NCI-H1048 (cell line): ENCODE results near the gene ACAP3.

Experiments used
- DNase-seq: peaks from one replicate; lab custom pipeline; 2025; lab: John Stamatoyannopoulos, UW

Gene ACAP3

GRCh38 chr1:1314678-1315335 lies 7.1 kb upstream of the ACAP3 start:
- DNase-seq = no peak

- no peak for DNase-seq
Observed at GRCh38 chr1:1314237-1314586, 6.5 kb upstream of the ACAP3 start.

- DNase-seq = no peak
Observed at GRCh38 chr1:1313500-1314236, 5.9 kb upstream of the ACAP3 start.

GRCh38 chr1:1312450-1313314 lies 5.0 kb upstream of the ACAP3 start:
- no peak for DNase-seq

DNA sequence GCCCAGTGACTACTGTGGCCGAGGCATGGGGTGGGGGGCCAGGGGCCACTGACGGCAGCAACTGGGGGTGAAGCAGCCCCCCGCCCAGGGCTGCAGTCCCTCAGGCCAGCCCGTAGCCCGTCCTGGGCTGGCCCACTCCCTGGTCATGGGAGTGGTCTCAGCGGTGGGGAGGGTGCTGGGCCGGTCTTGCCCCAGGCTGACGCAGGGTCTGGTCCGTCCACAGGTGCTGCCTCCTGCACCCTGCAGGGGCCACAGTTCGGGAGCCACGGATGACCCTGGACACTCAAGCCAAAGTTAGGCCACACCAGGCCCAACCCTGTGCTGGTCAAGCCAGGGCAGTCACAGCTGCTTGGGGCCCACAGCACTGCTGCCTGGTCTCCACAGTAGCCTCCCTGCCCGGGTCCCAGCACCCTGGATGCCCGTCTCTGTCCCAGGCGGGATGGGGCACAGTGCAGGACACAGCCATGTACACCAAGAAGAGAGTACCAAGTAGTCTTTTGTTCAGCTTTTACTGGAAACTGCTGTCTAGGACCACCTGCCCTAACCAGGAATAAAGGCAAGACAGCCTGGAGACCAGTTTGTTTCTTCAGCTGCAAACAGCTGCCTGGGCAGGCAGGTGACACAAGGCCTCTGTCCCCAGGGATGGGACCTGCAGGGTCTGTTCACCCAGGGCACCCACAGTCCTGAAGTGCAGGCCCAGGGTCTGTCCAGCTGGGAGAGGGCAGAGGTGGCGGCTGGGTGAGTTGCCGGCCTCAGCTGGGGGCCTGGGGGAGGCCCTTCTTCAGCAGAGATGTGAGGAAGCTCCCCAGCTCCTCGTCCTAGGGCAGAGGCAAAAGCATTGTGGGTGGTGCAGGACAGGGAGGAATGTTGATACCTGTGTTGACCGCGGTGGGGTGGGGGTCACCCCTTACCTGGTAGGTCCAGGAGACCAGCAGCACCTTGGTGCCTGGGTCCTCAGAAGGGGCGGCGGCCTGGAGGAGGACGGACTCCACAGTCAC lies 3.7 kb upstream of the ACAP3 start:
- DNase-seq = no peak

DNA sequence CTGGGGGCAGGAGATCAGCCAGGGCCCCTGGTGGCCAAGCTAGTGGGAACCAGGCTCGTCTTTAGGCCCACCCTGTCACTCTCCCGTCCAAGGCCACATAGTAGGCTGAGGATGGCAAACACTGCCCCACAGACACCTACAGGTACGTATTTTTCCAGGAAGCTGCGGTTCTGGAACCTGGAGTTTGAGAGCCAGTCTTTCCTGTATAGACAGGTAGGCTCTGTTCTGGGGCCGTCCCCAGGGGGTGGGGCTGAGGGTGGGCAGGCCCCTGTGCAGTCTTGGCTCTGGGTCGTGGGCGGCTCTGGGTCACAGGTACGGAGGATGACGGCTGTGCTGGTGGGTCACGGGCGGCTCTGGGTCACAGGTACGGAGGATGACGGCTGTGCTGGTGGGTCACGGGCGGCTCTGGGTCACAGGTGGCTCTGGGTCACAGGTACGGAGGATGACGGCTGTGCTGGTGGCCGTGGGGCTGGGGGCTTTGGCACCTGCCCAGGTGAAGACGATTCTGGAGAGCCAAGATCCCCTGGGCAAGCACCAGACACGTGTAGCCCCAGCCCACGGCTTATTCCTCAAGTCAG lies 2.8 kb upstream of the ACAP3 start:
- DNase-seq = no peak

DNA sequence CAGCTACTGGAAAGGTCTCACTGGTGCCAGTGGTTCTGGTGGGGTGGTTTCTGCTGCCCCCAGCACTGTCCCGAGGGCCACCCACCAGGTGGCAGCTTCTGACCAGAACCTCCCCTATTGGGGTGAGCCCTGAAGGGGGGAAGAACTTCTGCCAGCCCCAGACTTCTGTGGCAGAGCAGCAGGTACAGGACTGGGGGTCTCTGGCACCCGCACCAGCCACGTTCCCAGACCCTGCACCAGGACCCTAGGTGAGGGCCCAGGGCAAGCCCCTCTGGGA lies 2.3 kb upstream of the ACAP3 start:
- no peak for DNase-seq

DNA sequence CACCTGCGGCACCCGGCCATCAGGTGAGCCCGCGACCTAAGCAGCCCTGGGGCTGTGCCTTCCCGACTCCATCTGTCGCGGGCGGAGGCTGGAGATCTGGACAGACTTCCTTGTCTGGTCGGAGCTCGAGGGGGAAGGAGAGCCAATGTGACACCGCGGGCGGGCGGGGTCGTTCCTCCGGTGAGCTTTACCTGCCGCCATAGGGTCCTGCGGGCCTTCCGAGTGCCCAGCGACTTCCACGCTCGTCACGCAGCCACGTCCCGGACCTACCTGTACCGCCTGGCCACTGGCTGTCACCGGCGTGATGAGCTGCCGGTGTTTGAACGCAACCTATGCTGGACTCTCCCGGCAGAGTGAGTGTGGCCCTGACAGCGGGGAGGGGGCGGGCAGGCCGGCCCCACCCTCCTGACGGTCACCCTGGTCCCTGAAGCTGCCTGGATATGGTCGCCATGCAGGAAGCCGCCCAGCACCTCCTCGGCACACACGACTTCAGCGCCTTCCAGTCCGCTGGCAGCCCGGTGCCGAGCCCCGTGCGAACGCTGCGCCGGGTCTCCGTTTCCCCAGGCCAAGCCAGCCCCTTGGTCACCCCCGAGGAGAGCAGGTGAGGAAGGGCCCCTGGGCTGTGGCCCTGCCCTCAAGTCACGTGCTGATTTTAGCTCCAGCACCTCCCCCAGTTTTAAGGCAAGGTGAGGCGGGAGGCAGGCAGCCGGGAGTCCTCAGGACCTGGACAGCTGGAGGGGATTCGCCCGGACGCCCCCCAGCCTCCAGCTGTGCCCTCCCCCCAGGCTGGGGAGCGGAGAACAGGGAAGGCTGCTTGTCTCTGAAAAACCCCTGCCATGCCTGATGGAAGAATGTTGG lies 1.8 kb upstream of the ACAP3 start:
- DNase-seq = no peak

DNA sequence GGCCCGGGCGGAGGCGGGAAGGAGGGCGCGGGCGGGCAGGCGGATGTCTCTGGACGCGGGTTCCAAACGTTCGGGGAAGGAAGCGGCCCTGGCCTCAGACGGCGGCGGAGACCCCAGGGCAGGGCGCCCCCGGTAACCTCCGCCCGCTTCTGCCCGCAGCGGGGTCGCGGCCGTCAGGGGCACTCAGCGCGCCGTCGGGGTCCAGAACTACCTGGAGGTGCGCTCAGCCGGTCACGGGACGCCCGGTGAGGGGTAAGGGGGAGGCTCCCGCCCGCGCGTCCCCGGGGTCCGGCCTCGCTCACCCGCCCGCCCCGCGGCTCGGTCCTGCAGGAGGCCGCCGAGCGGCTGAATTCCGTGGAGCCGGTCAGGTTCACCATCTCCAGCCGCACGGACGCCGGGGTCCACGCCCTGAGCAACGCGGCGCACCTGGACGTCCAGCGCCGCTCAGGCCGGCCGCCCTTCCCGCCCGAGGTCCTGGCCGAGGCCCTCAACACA lies 1.1 kb upstream of the ACAP3 start:
- DNase-seq = no peak

GRCh38 chr1:1307261-1307922 lies 338 bp downstream of the ACAP3 start:
- DNase-seq = no peak

- no peak for DNase-seq
Observed at GRCh38 chr1:1306661-1307260, 969 bp downstream of the ACAP3 start.

DNA sequence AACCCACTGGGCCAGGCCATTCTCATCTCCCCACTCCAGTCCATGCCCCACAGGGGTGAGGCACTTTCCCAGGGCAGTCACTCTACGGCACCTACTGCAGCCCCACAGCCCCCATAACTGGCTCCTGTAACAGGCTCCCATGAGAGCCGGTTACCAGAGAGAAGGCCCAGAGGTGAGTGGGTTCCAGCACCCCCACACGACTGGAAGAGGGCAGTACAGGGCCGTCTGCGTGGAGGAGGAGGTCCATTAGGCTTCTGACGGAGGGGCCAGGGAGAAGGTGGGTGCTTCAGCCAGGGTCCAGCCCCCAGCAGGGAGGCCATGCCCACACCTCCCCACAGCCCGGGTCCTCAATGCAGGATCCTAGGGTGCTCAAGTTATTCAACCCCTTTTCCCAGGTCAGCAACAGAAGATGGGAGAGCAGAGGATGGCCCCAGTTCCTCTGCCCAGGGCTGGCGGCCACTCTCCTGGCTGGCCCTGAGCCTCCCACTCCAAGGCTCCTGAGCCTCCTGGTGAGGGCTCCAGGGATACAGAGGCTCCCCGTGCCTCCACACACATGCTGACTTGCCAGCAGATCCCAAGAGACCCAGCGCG lies 1.6 kb downstream of the ACAP3 start:
- DNase-seq = no peak

DNA sequence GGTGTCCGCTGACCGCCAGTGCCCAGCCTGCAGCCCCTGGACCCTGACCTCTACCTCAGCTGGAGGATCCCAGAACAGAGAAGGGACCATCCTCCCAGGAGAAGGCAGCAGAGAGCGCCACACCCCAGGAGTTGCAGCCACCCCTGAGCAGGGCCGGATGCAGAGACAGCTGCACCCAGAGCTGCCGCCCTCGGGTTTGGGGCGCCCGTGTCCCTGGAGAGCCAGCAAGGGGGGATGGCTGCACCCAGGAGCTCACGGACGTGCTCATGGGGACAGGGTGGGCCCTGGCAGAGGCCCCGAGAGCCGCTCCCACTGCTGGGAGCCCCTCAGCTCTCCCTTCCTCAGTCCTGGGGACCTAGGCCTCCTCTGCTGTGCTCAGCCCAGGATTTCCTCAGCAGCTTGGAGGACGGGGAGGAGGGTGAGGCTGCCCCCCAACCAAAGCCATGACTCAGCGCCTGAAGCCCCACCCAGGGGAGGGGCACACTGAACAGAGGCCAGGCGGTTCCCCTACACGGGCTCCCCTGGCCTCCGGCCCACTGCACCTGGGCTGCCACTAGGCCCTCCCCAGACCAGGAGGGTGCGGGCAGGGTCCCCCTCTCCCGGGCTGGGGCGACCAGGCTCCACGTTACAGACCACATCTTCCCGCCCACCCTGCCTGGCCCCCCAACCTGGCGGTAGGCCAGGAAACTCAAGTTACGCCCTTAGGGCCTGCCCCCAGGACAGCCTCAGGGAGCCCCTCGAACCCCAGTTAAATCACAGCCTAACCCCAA lies 2.2 kb downstream of the ACAP3 start:
- DNase-seq = no peak

- no peak for DNase-seq
Observed at GRCh38 chr1:1304331-1305299, 3.1 kb downstream of the ACAP3 start.

DNA sequence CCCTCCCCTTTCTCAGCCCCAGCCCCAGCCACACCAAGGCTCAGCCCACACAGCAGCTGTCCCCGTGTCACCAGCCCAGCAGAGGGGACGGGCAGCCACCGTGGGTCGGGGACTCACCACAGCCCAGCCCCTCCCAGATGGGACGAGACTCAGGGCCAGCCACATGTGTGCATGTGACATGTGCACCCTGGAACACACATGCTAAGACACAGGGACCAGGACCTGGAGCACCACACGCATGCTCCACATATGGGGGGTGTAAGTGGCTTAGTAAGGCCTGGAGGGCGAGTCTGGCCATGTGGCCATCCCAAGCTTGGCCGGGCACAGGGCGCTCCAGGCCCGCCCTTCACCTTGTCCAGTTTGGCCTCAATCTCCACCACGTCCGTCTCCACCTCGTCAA lies 4.0 kb downstream of the ACAP3 start:
- DNase-seq = no peak

DNA sequence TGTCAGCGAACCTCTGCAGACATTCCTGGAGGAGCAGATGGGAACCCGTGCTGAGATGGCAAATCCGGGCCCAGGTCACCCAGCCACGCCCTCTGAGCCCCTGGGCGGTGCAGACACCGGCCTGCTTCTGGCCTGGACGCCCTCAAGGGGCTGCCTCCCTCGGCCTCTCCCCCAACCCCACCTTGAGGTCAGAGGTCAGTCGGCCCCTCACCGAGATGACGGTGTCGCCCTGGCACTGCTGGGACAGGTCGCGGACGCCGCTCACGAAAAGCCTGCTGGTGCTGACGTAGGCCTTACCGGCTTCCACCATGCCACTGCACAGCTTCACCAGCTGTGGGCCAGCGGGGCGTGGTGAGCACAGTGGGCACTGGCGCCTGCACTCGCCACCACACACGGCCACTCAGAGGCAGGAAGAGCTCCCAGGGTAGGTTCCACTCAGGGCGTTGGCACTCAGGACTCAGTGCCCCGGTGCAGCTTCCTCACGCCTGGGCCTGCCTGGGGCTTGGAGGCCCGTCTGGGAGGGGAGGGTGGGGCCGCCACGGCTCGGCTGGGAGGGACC lies 4.7 kb downstream of the ACAP3 start:
- no peak for DNase-seq

GRCh38 chr1:1302006-1302430 lies 5.7 kb downstream of the ACAP3 start:
- DNase-seq = no peak
